Loucy (cell line): ENCODE data around the gene MGAM2.

Experiments used
- H2AFZ ChIP-seq: fragments of 200-600 bp; sonication (generic); 2 replicates; pipeline ENCODE4 v1.6.0; 2016; ENCODE audit warnings: antibody characterized with exemption, mild to moderate bottlenecking, low read length, moderate library complexity
- H3F3A ChIP-seq: fragments of 200-600 bp; 2 replicates; pipeline ENCODE4 v1.6.0; 2016; ENCODE audit warnings: antibody characterized with exemption, low read depth, mild to moderate bottlenecking
- H3K27me3 ChIP-seq: fragments of 200-600 bp; sonication (generic); 2 replicates; pipeline ENCODE4 v1.6.1; 2014; ENCODE audit warnings: low read length, mild to moderate bottlenecking; ENCODE audit not compliant: insufficient read depth, poor library complexity, severe bottlenecking
- H3K36me3 ChIP-seq: fragments of 200-600 bp; sonication (generic); 2 replicates; pipeline ENCODE4 v1.6.1; 2016; ENCODE audit warnings: low read length; ENCODE audit not compliant: insufficient read depth
- H3K4me1 ChIP-seq: fragments of 200-600 bp; sonication (generic); 2 replicates; pipeline ENCODE4 v1.5.1; 2014; ENCODE audit warnings: low read length, mild to moderate bottlenecking; ENCODE audit not compliant: insufficient read depth, poor library complexity, severe bottlenecking
- H3K4me2 ChIP-seq: fragments of 200-600 bp; sonication (generic); 2 replicates; pipeline ENCODE4 v1.6.0; 2014; ENCODE audit warnings: antibody characterized with exemption, low read length, low read depth, mild to moderate bottlenecking; ENCODE audit not compliant: poor library complexity, severe bottlenecking
- H3K4me3 ChIP-seq: fragments of 200-600 bp; sonication (generic); 2 replicates; pipeline ENCODE4 v1.5.1; 2014; ENCODE audit warnings: low read length, mild to moderate bottlenecking, mixed read lengths; ENCODE audit not compliant: poor library complexity, severe bottlenecking
- H3K79me2 ChIP-seq: fragments of 200-600 bp; sonication (generic); 2 replicates; pipeline ENCODE4 v1.6.1; 2014; ENCODE audit warnings: low read length; ENCODE audit not compliant: insufficient read depth
- H3K9ac ChIP-seq: fragments of 200-600 bp; sonication (generic); 2 replicates; pipeline ENCODE4 v1.6.0; 2014; ENCODE audit warnings: mild to moderate bottlenecking, low read depth, low read length, moderate library complexity; ENCODE audit not compliant: poor library complexity, severe bottlenecking
- H3K9me2 ChIP-seq: fragments of 200-600 bp; sonication (generic); replicated peaks from 2 replicates; pipeline ENCODE4 v1.6.1; 2016; ENCODE audit warnings: low read depth, low read length, mixed read lengths
- H3K9me3 ChIP-seq: fragments of 200-600 bp; sonication (generic); 2 replicates; pipeline ENCODE4 v1.6.1; 2014; ENCODE audit warnings: mild to moderate bottlenecking, antibody characterized with exemption, low read length, low read depth; ENCODE audit not compliant: insufficient read depth
- H4K20me1 ChIP-seq: fragments of 200-600 bp; sonication (generic); 2 replicates; pipeline ENCODE4 v1.6.0; 2014; ENCODE audit warnings: antibody characterized with exemption, low read length, mild to moderate bottlenecking; ENCODE audit not compliant: insufficient read depth, poor library complexity, severe bottlenecking
- CTCF ChIP-seq: fragments of 200-600 bp; sonication (generic); conservative IDR thresholded peaks from 2 replicates; pipeline ENCODE4 v1.5.1; 2014; ENCODE audit warnings: mild to moderate bottlenecking, antibody characterized with exemption, low read length
- EZH2phosphoT487 ChIP-seq: fragments of 200-600 bp; IDR thresholded peaks from 2 replicates; pipeline ENCODE4 v1.6.1; 2018; ENCODE audit warnings: antibody characterized with exemption, mild to moderate bottlenecking, moderate library complexity, borderline replicate concordance

The MGAM2 gene

GRCh38 chr7:142108728-142109505, 2.6 kb upstream of the MGAM2 start:
- Histone ChIP-seq H3K4me2 (no peak overlapping the region), H3K4me1 (no peaks in the 10 kb centered on the region)
- no peak for TF ChIP-seq CTCF
- no peak for TF ChIP-seq EZH2phosphoT487

GRCh38 chr7:142110098-142110497, 1.4 kb upstream of the MGAM2 start:
- Histone ChIP-seq H3K9me2 (no peaks in the 10 kb centered on the region), H3K9ac (no peak overlapping the region), H3K9me3 (no peaks in the 10 kb centered on the region), H3K4me3 (no peak overlapping the region), H4K20me1 (no peaks in the 10 kb centered on the region), H3K27me3 (no peaks in the 10 kb centered on the region), H3K4me2 (no peak overlapping the region), H3K4me1 (no peaks in the 10 kb centered on the region), H3F3A (no peaks in the 10 kb centered on the region), H3K36me3 (no peaks in the 10 kb centered on the region), H2AFZ (no peak overlapping the region), H3K79me2 (no peaks in the 10 kb centered on the region)
- TF ChIP-seq CTCF = no peak
- no peak for TF ChIP-seq EZH2phosphoT487

More at GRCh38 chr7:142108728-142109505, 2.6 kb upstream of the MGAM2 start:
- no peaks in the 10 kb centered on the region for H3K9me2 ChIP-seq
- no peak overlapping the region for H3K4me3 ChIP-seq
- no peaks in the 10 kb centered on the region for H3K36me3 ChIP-seq
- no peaks in the 10 kb centered on the region for H3K9me3 ChIP-seq
- no peaks in the 10 kb centered on the region for H4K20me1 ChIP-seq
- H3K27me3 ChIP-seq = no peaks in the 10 kb centered on the region
- no peak overlapping the region for H2AFZ ChIP-seq
- H3K9ac ChIP-seq = no peak overlapping the region
- H3K79me2 ChIP-seq = no peaks in the 10 kb centered on the region
- no peaks in the 10 kb centered on the region for H3F3A ChIP-seq

- Histone ChIP-seq H3F3A (no peaks in the 10 kb centered on the region), H3K9me2 (no peaks in the 10 kb centered on the region), H3K9me3 (no peaks in the 10 kb centered on the region), H2AFZ (no peak overlapping the region), H3K9ac (no peak overlapping the region), H3K4me2 (no peak overlapping the region), H3K36me3 (no peaks in the 10 kb centered on the region), H4K20me1 (no peaks in the 10 kb centered on the region), H3K27me3 (no peaks in the 10 kb centered on the region), H3K4me1 (no peaks in the 10 kb centered on the region), H3K79me2 (no peaks in the 10 kb centered on the region), H3K4me3 (no peak overlapping the region)
- TF ChIP-seq EZH2phosphoT487 (no peak), CTCF (no peak; the same call in 1 of the 2 replicates)
Observed at GRCh38 chr7:142110638-142111037, 880 bp upstream of the MGAM2 start.
